ENCODE results near the gene MMP14.
A peak's percentile ranks its signal among the peaks of the same experiment; 100 is the strongest.
"Not testable (repeated sequence)": the region's sequence is repeated elsewhere in the genome, so short reads cannot be mapped to it uniquely, and the experiment has no call there.

MMP14 gene

GRCh38 chr14:22801716-22802115 is 34.7 kb upstream of the MMP14 start:
- no peaks in the 10 kb centered on the region for H3K36me3 ChIP-seq (ENCODE audit: insufficient read depth, low read depth, low read length)
- no peak overlapping the region for H3K4me3 ChIP-seq (ENCODE audit: low read length)
- no peak overlapping the region for H3K9ac ChIP-seq (ENCODE audit: low read depth, low read length)
- no peak overlapping the region for H3K27ac ChIP-seq (ENCODE audit: low read length)
- H3K27me3 ChIP-seq (ENCODE audit: insufficient read depth, low read length): no peaks in the 10 kb centered on the region
- peaks cover 8% of the 10 kb centered on the region; the same call in 1 of the 2 replicates for H3K4me1 ChIP-seq (ENCODE audit: insufficient read depth, low read length)
- no peaks in the 10 kb centered on the region for H3K9me3 ChIP-seq (ENCODE audit: insufficient read depth, low read depth, low read length)

DNA sequence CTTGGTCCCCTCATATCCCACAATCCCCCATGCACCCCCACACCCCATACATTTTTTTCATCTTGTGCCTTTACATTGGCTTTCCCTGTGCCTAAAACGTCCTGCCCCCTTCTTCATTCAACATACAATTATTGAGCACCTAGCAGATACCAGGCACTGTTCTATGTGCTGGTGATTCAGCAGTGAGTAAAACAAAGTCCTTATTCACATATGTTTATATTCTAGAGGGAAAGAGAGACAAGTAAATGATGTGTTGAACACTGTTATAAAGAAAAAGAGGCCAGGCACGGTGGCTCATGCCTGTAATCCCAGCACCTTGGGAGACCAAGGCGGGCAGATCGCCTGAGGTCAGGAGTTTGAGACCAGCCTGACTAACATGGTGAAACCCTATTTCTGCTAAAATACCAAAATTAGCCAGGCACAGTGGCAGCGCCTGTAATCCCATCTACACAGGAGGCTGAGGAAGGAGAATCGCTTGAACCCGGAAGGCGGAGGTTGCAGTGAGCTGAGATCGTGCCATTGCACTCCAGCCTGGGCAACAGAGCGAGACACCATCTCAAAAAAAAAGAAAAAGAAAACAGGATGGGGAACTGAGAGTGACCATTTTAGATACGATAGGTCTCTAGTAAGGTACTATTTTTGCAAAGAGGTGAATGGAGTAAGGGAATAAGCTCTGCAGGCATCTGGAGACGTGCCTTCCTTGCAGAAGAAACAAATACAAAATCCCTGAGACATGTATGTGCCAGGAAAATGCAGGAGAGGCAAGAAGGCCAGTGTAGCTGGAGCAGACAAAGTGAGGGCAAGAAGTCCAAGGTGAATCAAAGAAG is 33.3 kb upstream of the MMP14 start:
- no peaks in the 10 kb centered on the region for H3K27me3 ChIP-seq (ENCODE audit: insufficient read depth, low read length)
- H3K9ac ChIP-seq (ENCODE audit: low read depth, low read length): no peak overlapping the region
- H3K27ac ChIP-seq (ENCODE audit: low read length): no peak overlapping the region
- H3K4me1 ChIP-seq (ENCODE audit: insufficient read depth, low read length): no peaks in the 10 kb centered on the region
- H3K36me3 ChIP-seq (ENCODE audit: insufficient read depth, low read depth, low read length): no peaks in the 10 kb centered on the region
- H3K4me3 ChIP-seq (ENCODE audit: low read length): no peak overlapping the region
- no peaks in the 10 kb centered on the region for H3K9me3 ChIP-seq (ENCODE audit: insufficient read depth, low read depth, low read length)

- Histone ChIP-seq H3K27me3 (ENCODE audit: insufficient read depth, low read length) (no peaks in the 10 kb centered on the region), H3K9me3 (ENCODE audit: insufficient read depth, low read depth, low read length) (no peaks in the 10 kb centered on the region), H3K9ac (ENCODE audit: low read depth, low read length) (no peak overlapping the region), H3K36me3 (ENCODE audit: insufficient read depth, low read depth, low read length) (no peaks in the 10 kb centered on the region), H3K4me3 (ENCODE audit: low read length) (no peak overlapping the region), H3K4me1 (ENCODE audit: insufficient read depth, low read length) (no peaks in the 10 kb centered on the region), H3K27ac (ENCODE audit: low read length) (no peak overlapping the region)
Observed at GRCh38 chr14:22803687-22803974, 32.8 kb upstream of the MMP14 start.

- H3K27ac ChIP-seq (ENCODE audit: low read length); H3K9ac ChIP-seq (ENCODE audit: low read depth, low read length); H3K4me3 ChIP-seq (ENCODE audit: low read length); H3K36me3 ChIP-seq (ENCODE audit: insufficient read depth, low read depth, low read length); H3K4me1 ChIP-seq (ENCODE audit: insufficient read depth, low read length); H3K9me3 ChIP-seq (ENCODE audit: insufficient read depth, low read depth, low read length); H3K27me3 ChIP-seq (ENCODE audit: insufficient read depth, low read length): not testable (repeated sequence)
Observed at GRCh38 chr14:22805235-22805634, 31.1 kb upstream of the MMP14 start.

- no peaks in the 10 kb centered on the region for H3K9me3 ChIP-seq (ENCODE audit: insufficient read depth, low read depth, low read length)
- H3K4me1 ChIP-seq (ENCODE audit: insufficient read depth, low read length): no peaks in the 10 kb centered on the region
- H3K4me3 ChIP-seq (ENCODE audit: low read length): no peak overlapping the region
- no peak overlapping the region for H3K9ac ChIP-seq (ENCODE audit: low read depth, low read length)
- no peaks in the 10 kb centered on the region for H3K36me3 ChIP-seq (ENCODE audit: insufficient read depth, low read depth, low read length)
- H3K27me3 ChIP-seq (ENCODE audit: insufficient read depth, low read length): no peaks in the 10 kb centered on the region
- H3K27ac ChIP-seq (ENCODE audit: low read length): no peak overlapping the region
Observed at GRCh38 chr14:22807432-22808087, 28.8 kb upstream of the MMP14 start.

DNA sequence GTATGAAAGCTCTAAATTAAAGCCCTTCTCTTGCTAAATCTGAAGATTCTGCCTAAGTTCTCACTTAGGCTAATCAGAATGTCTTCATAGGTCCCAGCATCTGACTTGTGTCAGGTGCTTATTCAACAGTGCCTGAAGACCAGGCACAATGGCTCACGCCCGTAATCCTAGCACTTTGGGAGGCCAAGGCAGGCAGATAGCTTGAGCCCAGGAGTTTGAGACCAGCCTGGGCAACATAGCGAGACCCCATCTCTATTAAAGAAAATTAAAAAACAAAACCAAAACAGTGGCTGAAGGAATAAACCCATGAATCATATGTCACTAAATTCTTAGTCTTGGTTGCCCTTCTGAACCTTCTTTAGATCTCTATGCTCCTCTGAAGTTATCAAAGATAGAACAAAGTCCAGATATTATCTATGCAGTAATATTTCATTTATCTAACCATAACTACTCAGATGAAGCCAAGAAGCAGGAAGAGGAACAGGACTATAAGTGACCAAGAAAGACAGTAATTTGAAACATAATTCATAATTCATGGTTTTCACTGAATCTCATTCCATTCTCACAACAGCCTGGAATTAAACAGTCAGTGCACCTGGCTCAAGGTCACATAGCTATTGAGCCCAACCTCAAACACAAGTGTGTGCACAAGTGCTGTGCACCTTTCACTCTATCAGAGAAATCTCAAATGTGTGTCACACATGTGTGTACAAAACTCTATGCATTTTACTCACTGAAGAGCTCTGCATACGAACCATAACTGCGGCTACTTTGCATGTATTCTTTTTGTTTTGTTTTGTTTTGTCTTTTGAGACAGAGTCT is 27.8 kb upstream of the MMP14 start:
- no peaks in the 10 kb centered on the region for H3K27me3 ChIP-seq (ENCODE audit: insufficient read depth, low read length)
- H3K4me1 ChIP-seq (ENCODE audit: insufficient read depth, low read length): no peaks in the 10 kb centered on the region
- H3K27ac ChIP-seq (ENCODE audit: low read length): no peak overlapping the region
- H3K9ac ChIP-seq (ENCODE audit: low read depth, low read length): no peak overlapping the region
- no peaks in the 10 kb centered on the region for H3K36me3 ChIP-seq (ENCODE audit: insufficient read depth, low read depth, low read length)
- no peak overlapping the region for H3K4me3 ChIP-seq (ENCODE audit: low read length)
- no peaks in the 10 kb centered on the region for H3K9me3 ChIP-seq (ENCODE audit: insufficient read depth, low read depth, low read length)

- no peaks in the 10 kb centered on the region; the same call in 1 of the 2 replicates for H3K4me1 ChIP-seq (ENCODE audit: insufficient read depth, low read length)
- no peaks in the 10 kb centered on the region for H3K27me3 ChIP-seq (ENCODE audit: insufficient read depth, low read length)
- H3K9ac ChIP-seq (ENCODE audit: low read depth, low read length): no peak overlapping the region
- no peak overlapping the region for H3K4me3 ChIP-seq (ENCODE audit: low read length)
- no peaks in the 10 kb centered on the region for H3K36me3 ChIP-seq (ENCODE audit: insufficient read depth, low read depth, low read length)
- no peaks in the 10 kb centered on the region for H3K9me3 ChIP-seq (ENCODE audit: insufficient read depth, low read depth, low read length)
- no peak overlapping the region for H3K27ac ChIP-seq (ENCODE audit: low read length)
Observed at GRCh38 chr14:22811722-22812121, 24.7 kb upstream of the MMP14 start.

DNA sequence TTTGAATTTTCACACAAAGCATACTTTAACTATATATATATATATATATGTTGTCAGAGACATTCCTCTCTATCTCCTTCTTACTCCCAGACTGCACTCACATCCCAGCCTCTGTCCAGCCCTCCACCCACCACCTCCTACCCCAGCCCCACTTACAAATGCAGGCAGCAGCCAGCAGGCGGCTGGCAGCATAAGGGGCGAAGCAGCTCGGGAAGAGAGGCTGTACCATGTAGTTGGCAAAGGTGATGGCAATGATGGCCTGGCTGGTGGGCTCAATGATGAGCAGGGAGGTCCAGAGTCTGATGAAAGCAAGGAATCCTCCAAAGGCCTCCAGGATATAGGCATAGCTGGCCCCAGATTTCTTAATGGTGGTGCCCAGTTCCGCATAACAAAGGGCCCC is 23.6 kb upstream of the MMP14 start:
- H3K27ac ChIP-seq (ENCODE audit: low read length): no peak overlapping the region

DNA sequence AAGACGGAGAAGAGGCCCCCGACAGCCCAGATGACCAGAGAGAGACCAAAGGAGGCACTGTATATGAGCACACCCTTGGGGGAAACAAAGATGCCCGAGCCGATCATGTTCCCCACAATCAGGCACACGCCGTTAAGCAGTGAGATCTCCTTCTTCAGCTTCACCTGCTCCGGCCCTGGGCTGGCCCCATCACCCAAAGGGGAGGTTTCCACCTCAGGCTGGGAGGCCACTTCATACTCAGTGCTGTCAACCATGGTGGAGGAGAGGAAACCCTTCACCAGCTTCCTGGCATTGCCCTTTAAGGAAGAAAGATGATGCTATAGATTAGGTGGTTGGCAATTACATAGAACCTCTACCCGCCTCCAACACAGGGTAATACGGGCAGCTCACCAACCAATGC is 23.2 kb upstream of the MMP14 start:
- no peaks in the 10 kb centered on the region for H3K36me3 ChIP-seq (ENCODE audit: insufficient read depth, low read depth, low read length)
- H3K27me3 ChIP-seq (ENCODE audit: insufficient read depth, low read length): no peaks in the 10 kb centered on the region
- no peak overlapping the region for H3K4me3 ChIP-seq (ENCODE audit: low read length)
- H3K27ac ChIP-seq (ENCODE audit: low read length): no peak overlapping the region
- H3K4me1 ChIP-seq (ENCODE audit: insufficient read depth, low read length): no peaks in the 10 kb centered on the region; the same call in 1 of the 2 replicates
- H3K9ac ChIP-seq (ENCODE audit: low read depth, low read length): no peak overlapping the region
- no peaks in the 10 kb centered on the region for H3K9me3 ChIP-seq (ENCODE audit: insufficient read depth, low read depth, low read length)

More for the DNA sequence above, 23.6 kb upstream of the MMP14 start:
- Histone ChIP-seq H3K4me1 (ENCODE audit: insufficient read depth, low read length) (no peaks in the 10 kb centered on the region; the same call in 1 of the 2 replicates), H3K27me3 (ENCODE audit: insufficient read depth, low read length) (no peaks in the 10 kb centered on the region), H3K4me3 (ENCODE audit: low read length) (no peak overlapping the region), H3K36me3 (ENCODE audit: insufficient read depth, low read depth, low read length) (no peaks in the 10 kb centered on the region), H3K9ac (ENCODE audit: low read depth, low read length) (no peak overlapping the region), H3K9me3 (ENCODE audit: insufficient read depth, low read depth, low read length) (no peaks in the 10 kb centered on the region)

GRCh38 chr14:22814373-22814772 is 22.0 kb upstream of the MMP14 start:
- Histone ChIP-seq H3K27me3 (ENCODE audit: insufficient read depth, low read length) (no peaks in the 10 kb centered on the region), H3K36me3 (ENCODE audit: insufficient read depth, low read depth, low read length) (no peaks in the 10 kb centered on the region), H3K9me3 (ENCODE audit: insufficient read depth, low read depth, low read length) (no peaks in the 10 kb centered on the region), H3K4me3 (ENCODE audit: low read length) (no peak overlapping the region), H3K4me1 (ENCODE audit: insufficient read depth, low read length) (peaks cover 5% of the 10 kb centered on the region; the same call in 1 of the 2 replicates), H3K9ac (ENCODE audit: low read depth, low read length) (no peak overlapping the region), H3K27ac (ENCODE audit: low read length) (no peak overlapping the region)

- H3K4me3 ChIP-seq (ENCODE audit: low read length): no peak within 1 kb of the TSS
- H3K9ac ChIP-seq (ENCODE audit: low read depth, low read length): peak within 1 kb of the TSS; percentile 33; the same call in 1 of the 2 replicates
- H3K27ac ChIP-seq (ENCODE audit: low read length): no peak within 1 kb of the TSS
Observed at GRCh38 chr14:22814941-22815713, 21.3 kb upstream of the MMP14 start, which contains the start of gene SLC7A7. SLC7A7 (minus strand) TSS chr14:22815435; CDS start chr14:22813398, 2,037 bp downstream.

More at GRCh38 chr14:22814941-22815713, 21.3 kb upstream of the MMP14 start, which contains the start of gene SLC7A7:
- Histone ChIP-seq H3K27me3 (ENCODE audit: insufficient read depth, low read length) (no peaks in the 10 kb centered on the region), H3K9me3 (ENCODE audit: insufficient read depth, low read depth, low read length) (no peaks in the 10 kb centered on the region), H3K36me3 (ENCODE audit: insufficient read depth, low read depth, low read length) (no peaks in the 10 kb centered on the region), H3K4me1 (ENCODE audit: insufficient read depth, low read length) (peaks cover 10% of the 10 kb centered on the region)

All from iPS-20b (cell line).